Panc1 (cell line): ENCODE measurements around the gene GPR153. TPM values are rescaled to one million over a fixed set of nuclear protein-coding genes. Genes with fewer than 3 reads are reported as not detected.

Source experiments
- ATAC-seq: fragments of 200-7000 bp; cut with Tn5 transposase; 2 replicates; pipeline ENCODE4 v1.9.1; 2020; ENCODE audit warnings: mild to moderate bottlenecking, moderate library complexity
- BruUV-seq: library from RNA; stranded (reverse); fragments of 400-500 nt; replicated peaks from 2 replicates; lab custom pipeline; 2021; lab: Mats Ljungman, UMichigan
- CTCF ChIA-PET: fragments of 300-600 bp; sonication (Branson Sonifier 250); formaldehyde crosslinking; loops from one replicate; lab custom pipeline; 2022; ENCODE audit warnings: antibody characterized with exemption; lab: Charles Lee
- POLR2A ChIA-PET: fragments of 300-600 bp; sonication (Branson Sonifier 250); formaldehyde crosslinking; loops from one replicate; lab custom pipeline; 2022; ENCODE audit warnings: antibody characterized with exemption; lab: Charles Lee
- DNase-seq: peaks from one replicate; pipeline ENCODE4 v3.0.0-alpha.2; 2010; ENCODE audit warnings: low read depth, low spot score
- H3K27ac ChIP-seq: 2 replicates; pipeline ENCODE4 v1.5.1; 2011; ENCODE audit warnings: mild to moderate bottlenecking, low read length, inconsistent platforms
- H3K27me3 ChIP-seq: fragments of 200-500 bp; sonication (Bioruptor generic); 2 replicates; pipeline ENCODE4 v1.6.0; 2014; ENCODE audit warnings: low read length, inconsistent platforms; ENCODE audit not compliant: control insufficient read depth, insufficient read depth
- H3K36me3 ChIP-seq: fragments of 200-500 bp; sonication (Bioruptor generic); 2 replicates; pipeline ENCODE4 v1.5.1; 2014; ENCODE audit warnings: inconsistent platforms, mild to moderate bottlenecking, low read length, moderate library complexity; ENCODE audit not compliant: control insufficient read depth, insufficient read depth
- H3K4me1 ChIP-seq: 2 replicates; pipeline ENCODE4 v1.5.1; 2011; ENCODE audit warnings: inconsistent platforms, mild to moderate bottlenecking, low read length, moderate library complexity; ENCODE audit not compliant: control insufficient read depth, insufficient read depth
- H3K4me3 ChIP-seq, 2 experiments: 2 replicates each; pipeline ENCODE4 v1.5.1; 2011 to 2012; ENCODE audit warnings: low read depth in 2 of 2, low read length in 2 of 2, mild to moderate bottlenecking in 2 of 2, inconsistent platforms in 1 of 2, moderate library complexity in 1 of 2
- H3K9me3 ChIP-seq: fragments of 200-500 bp; sonication (Bioruptor generic); 2 replicates; pipeline ENCODE4 v1.5.1; 2014; ENCODE audit warnings: low read depth, mild to moderate bottlenecking, inconsistent platforms, low read length, moderate library complexity; ENCODE audit not compliant: control insufficient read depth, insufficient read depth
- POLR2AphosphoS5 ChIP-seq: IDR thresholded peaks from 2 replicates; pipeline ENCODE4 v1.6.1; 2012; ENCODE audit warnings: mild to moderate bottlenecking, low read depth, low read length, moderate library complexity
- SIN3A ChIP-seq: IDR thresholded peaks from 2 replicates; pipeline ENCODE4 v1.6.1; 2012; ENCODE audit warnings: low read depth, mild to moderate bottlenecking, low read length, moderate library complexity, borderline replicate concordance; ENCODE audit not compliant: insufficient read depth
- TCF7L2 ChIP-seq: IDR thresholded peaks from 2 replicates; pipeline ENCODE4 v1.6.1; 2011; ENCODE audit warnings: mild to moderate bottlenecking, low read depth, low read length, inconsistent platforms
- in situ Hi-C: cut with HindIII; loops from 2 replicates; pipeline ENCODE4 v1.10.0; 2016; ENCODE audit warnings: low sequenced_read_pairs, low pct_unique_long_range_greater_than_20kb
- intact Hi-C: fragments of 100-400 bp; cut with micrococcal nuclease; formaldehyde crosslinking; loops from one replicate; pipeline ENCODE4 v1.10.0; 2022; ENCODE audit not compliant: unreplicated experiment
- total RNA-seq: library from RNA; stranded (reverse); gene quantifications from one replicate; pipeline ENCODE4 v1.2.1, GENCODE V29; 2021; ENCODE audit not compliant: unreplicated experiment
- TF ChIP-seq, protein P1 (sequence below): fragments of 450-650 bp; IDR thresholded peaks from 2 replicates; pipeline ENCODE4 v1.5.1; 2017; ENCODE audit warnings: mild to moderate bottlenecking

The GPR153 gene
- total RNA-seq, 1 experiment from 2014 or later, result 5.5 TPM

DNA sequence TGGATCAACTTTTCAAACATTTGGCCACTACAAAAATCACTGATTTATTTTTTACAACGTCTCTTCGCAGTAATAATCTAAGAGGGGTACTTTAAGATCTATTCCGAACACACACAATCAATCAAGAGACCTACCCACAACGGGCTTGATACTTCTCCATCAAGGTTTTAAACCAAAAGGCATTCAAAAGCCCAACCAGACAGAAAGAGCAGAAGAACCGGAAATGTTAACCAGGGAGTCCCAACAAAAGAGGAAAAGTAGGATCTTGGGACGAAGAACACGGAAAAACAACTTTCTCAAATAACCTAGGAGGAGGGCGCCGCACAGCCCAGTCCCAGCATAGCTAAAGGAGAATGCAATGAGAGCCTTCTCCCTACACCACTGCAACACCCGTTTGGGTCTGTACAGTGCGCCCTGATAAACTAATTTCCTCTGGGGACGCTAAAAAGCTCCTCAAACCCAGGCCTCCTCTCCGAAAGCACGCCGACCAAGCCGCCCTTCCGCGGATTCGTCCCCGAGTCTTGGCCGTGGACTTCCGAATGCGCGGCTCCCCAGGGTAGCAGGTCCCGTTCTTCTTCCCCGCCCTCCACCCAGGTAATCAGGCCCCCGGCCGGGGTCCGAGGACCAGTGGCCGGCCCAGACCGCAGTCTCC, 62.1 kb downstream of the GPR153 start:
- in situ Hi-C loops (no loop called here), intact Hi-C loops (no loop called here)
- DNase-seq (no peak), ATAC-seq (peak; percentile 26)
- H3K27me3 ChIP-seq, result no peaks in the 10 kb centered on the region
- ChIA-PET POLR2A (interaction anchor here (0.6 kb wide), 1 partner anchor 16 kb away, joined by 5 read pairs; no protein-coding TSS in a partner anchor), CTCF (no interaction called here)
- H3K36me3 ChIP-seq, result peaks cover 26% of the 10 kb centered on the region
- no peaks in the 10 kb centered on the region for H3K9me3 ChIP-seq
- H3K27ac ChIP-seq, result peak overlapping the region; percentile 99
- peak overlapping the region; percentile 86 to 96 for H3K4me3 ChIP-seq
- peaks cover 15% of the 10 kb centered on the region for H3K4me1 ChIP-seq
- TF ChIP-seq TCF7L2 (no peak), SIN3A (no peak), POLR2AphosphoS5 (no peak)
- no TSS peak for BruUV-seq

DNA sequence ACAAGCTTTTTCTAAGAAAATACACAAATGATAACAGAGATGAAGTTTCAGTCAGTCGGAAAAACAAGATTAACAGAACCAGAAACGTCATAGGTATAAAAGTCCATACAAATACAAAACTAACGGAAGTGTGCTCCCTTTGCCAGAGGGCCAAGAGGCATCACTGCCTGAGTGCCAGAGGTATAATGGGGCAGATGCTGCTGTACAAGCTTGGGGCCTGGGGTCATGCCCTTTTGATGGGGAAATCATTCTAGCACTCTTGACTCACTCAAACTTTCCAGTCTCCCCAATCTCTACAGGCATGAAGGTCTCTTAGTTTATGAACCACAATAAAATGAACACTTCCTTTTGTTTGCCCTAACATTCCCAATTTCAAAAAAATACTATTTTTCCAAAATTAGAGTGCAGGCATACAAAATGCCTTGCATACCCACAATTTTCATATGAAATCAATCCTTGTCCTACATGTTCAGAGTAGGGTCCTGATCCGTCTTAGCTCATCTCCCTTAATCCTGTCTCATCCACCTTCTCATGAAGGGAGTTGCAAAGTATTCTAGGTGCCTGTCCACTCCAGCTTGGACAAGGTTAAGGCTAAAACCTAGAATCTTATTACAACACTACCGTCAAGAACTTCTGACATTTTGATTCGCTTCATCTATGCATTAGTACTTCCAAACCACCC, 63.0 kb downstream of the GPR153 start:
- TSS peak; percentile 84 for BruUV-seq
- DNase-seq (no peak), ATAC-seq (no peak)
- H3K36me3 ChIP-seq, result peaks cover 26% of the 10 kb centered on the region
- H3K27ac ChIP-seq, result peak overlapping the region; percentile 99
- POLR2A ChIA-PET, result no interaction called here
- peak overlapping the region; percentile 86 to 96 for H3K4me3 ChIP-seq
- CTCF ChIA-PET, result no interaction called here
- intact Hi-C loops (no loop called here), in situ Hi-C loops (no loop called here)
- no peaks in the 10 kb centered on the region for H3K27me3 ChIP-seq
- H3K4me1 ChIP-seq, result peaks cover 15% of the 10 kb centered on the region
- no peak for TF ChIP-seq TCF7L2
- TF ChIP-seq, protein P1, sequence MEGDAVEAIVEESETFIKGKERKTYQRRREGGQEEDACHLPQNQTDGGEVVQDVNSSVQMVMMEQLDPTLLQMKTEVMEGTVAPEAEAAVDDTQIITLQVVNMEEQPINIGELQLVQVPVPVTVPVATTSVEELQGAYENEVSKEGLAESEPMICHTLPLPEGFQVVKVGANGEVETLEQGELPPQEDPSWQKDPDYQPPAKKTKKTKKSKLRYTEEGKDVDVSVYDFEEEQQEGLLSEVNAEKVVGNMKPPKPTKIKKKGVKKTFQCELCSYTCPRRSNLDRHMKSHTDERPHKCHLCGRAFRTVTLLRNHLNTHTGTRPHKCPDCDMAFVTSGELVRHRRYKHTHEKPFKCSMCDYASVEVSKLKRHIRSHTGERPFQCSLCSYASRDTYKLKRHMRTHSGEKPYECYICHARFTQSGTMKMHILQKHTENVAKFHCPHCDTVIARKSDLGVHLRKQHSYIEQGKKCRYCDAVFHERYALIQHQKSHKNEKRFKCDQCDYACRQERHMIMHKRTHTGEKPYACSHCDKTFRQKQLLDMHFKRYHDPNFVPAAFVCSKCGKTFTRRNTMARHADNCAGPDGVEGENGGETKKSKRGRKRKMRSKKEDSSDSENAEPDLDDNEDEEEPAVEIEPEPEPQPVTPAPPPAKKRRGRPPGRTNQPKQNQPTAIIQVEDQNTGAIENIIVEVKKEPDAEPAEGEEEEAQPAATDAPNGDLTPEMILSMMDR, result no peak
- H3K9me3 ChIP-seq, result no peaks in the 10 kb centered on the region

Other genes with a start within 250 kb of the GPR153 start
- 27.6 TPM for gene KCNAB2, start 215.2 kb downstream of the GPR153 start, total RNA-seq
- gene CHD5, start 80.8 kb downstream of the GPR153 start, total RNA-seq, result 62.9 TPM
- gene RPL22, start 61.5 kb downstream of the GPR153 start, total RNA-seq, result 309 TPM
- 115 TPM for gene RNF207, start 55.0 kb downstream of the GPR153 start, total RNA-seq
- 81.0 TPM for gene ICMT, start 25.1 kb downstream of the GPR153 start, total RNA-seq
- not detected for gene HES3, start 16.9 kb downstream of the GPR153 start, total RNA-seq
- gene ACOT7, start 132.7 kb upstream of the GPR153 start, total RNA-seq, result 120 TPM
- gene HES2, start 158.8 kb upstream of the GPR153 start, total RNA-seq, result 11.1 TPM
- gene ESPN, start 163.7 kb upstream of the GPR153 start, total RNA-seq, result 8.5 TPM
- gene TNFRSF25, start 205.1 kb upstream of the GPR153 start, total RNA-seq, result 7.0 TPM
- 6.8 TPM for gene PLEKHG5, start 230.6 kb upstream of the GPR153 start, total RNA-seq